Sigmoid colon (tissue), 7 donors: ENCODE measurements around the gene GATA1. TPM values are rescaled to one million over a fixed set of nuclear protein-coding genes. Genes with fewer than 3 reads are reported as not detected.

Experiments used
- DNase-seq: peaks from one replicate; pipeline ENCODE4 v3.0.0-alpha.2; 2019
- H3K27ac ChIP-seq, 4 donors: fragments of 200-600 bp; sonication (generic); one replicate each; pipeline ENCODE4 v1.5.1; 2016 to 2019; ENCODE audit warnings: mild to moderate bottlenecking in 1 of 4
- H3K27me3 ChIP-seq, 3 donors: fragments of 200-600 bp; sonication (generic); one replicate each; pipeline ENCODE4 v1.5.1; 2019; ENCODE audit warnings: mild to moderate bottlenecking in 1 of 3
- H3K36me3 ChIP-seq, 4 donors: fragments of 200-600 bp; sonication (generic); one replicate each; pipeline ENCODE4 v1.5.1; 2016 to 2019
- H3K4me1 ChIP-seq, 4 donors: fragments of 200-600 bp; sonication (generic); one replicate each; pipeline ENCODE4 v1.5.1; 2017 to 2019
- H3K4me3 ChIP-seq, 4 donors: fragments of 200-600 bp; sonication (generic); one replicate each; pipeline ENCODE4 v1.5.1; 2017 to 2019; ENCODE audit warnings: mild to moderate bottlenecking in 2 of 4, moderate library complexity in 1 of 4
- H3K9me3 ChIP-seq, 4 donors: fragments of 200-600 bp in 3 of 4; sonication (generic) in 3 of 4; one replicate each; pipeline versions ENCODE4 v1.5.1 to v1.6.1; 2013 to 2019
- EP300 ChIP-seq, 4 donors: sonication (generic); formaldehyde crosslinking; IDR thresholded peaks; one replicate each; pipeline ENCODE4 v1.6.1; 2017; ENCODE audit warnings: antibody characterized with exemption in 4 of 4
- POLR2A ChIP-seq, 2 donors: fragments of 450-650 bp; IDR thresholded peaks; one replicate each; pipeline ENCODE4 v1.6.1; 2016; ENCODE audit warnings: antibody characterized with exemption in 2 of 2, mild to moderate bottlenecking in 2 of 2, moderate library complexity in 2 of 2
- POLR2AphosphoS5 ChIP-seq, 4 donors: sonication (generic); formaldehyde crosslinking; IDR thresholded peaks; one replicate each; pipeline ENCODE4 v1.6.1; 2017; ENCODE audit warnings: antibody characterized with exemption in 4 of 4
- WGBS, 2 donors: extraction: QIAGEN DNeasy Blood & Tissue Kit; methylation state at CpG; one replicate each; pipeline ENCODE4 v1.1.7; 2013; 5-methylcytosine and 5-hydroxymethylcytosine counted together
- intact Hi-C: fragments of 100-400 bp; cut with DNase I; formaldehyde crosslinking; loops from one replicate; pipeline ENCODE4 v1.15.1; 2023
- polyA plus RNA-seq, 3 donors: library from polyadenylated mRNA; stranded (reverse); fragments of 200-250 nt; gene quantifications; one replicate each; pipeline ENCODE4 v1.2.3, GENCODE V29; 2013
- total RNA-seq, 4 donors: library from RNA; depleted of rRNA; stranded (reverse); fragments of >200 nt; gene quantifications; one replicate each; pipeline ENCODE4 v1.1.0, GENCODE V29; 2016
- TF ChIP-seq, protein P1 (sequence below), 4 experiments: fragments of 450-650 bp in 3 of 4; fragments of 200-600 bp in 1 of 4; IDR thresholded peaks; one replicate each; pipeline ENCODE4 v1.5.1; 2016 to 2019; ENCODE audit warnings: antibody characterized with exemption in 4 of 4, mild to moderate bottlenecking in 3 of 4, moderate library complexity in 2 of 4
- donor health status: healthy with polysubstance abuse.
- donor health status: Bipolar disorder and iron deficiency.
- donor health status: healthy.

The GATA1 gene
- total and polyA plus RNA-seq, 7 donors: not detected

DNA sequence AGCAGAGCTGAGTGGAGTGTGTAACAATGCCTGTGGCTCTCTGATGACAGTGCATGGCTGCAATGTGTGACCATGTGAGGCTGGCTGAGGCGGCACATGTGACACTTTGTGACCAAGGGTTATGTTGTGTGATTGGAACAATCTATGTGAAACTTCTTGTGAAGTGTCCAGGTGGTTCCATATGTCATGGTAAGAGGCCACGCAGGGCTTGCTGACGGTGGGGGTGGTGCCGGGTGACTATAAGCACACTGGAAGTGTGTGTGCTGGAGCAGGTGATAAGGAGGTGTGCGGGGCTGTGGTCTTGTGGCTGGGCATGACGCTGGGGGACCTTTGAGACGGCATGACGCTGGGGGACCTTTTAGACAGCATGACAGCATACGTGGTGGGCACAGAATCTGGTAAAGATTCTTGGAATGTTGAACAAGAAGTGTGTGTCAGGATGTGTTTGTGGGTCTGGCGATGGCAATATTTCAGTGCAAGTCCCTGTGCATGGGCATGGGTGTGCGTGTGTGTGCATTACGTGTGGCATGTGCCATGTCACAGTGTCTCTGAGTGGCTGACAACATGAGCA is 8.0 kb downstream of the GATA1 start:
- Histone ChIP-seq H3K9me3 (no peaks in the 10 kb centered on the region), H3K4me3 (no peak overlapping the region), H3K27ac (no peak overlapping the region), H3K4me1 (no peaks in the 10 kb centered on the region), H3K27me3 (no peaks in the 10 kb centered on the region), H3K36me3 (no peaks in the 10 kb centered on the region)
- WGBS, 2 donors: 90 to 91% methylated on average over 12 of the region's 12 CpGs
- TF ChIP-seq, protein P1, sequence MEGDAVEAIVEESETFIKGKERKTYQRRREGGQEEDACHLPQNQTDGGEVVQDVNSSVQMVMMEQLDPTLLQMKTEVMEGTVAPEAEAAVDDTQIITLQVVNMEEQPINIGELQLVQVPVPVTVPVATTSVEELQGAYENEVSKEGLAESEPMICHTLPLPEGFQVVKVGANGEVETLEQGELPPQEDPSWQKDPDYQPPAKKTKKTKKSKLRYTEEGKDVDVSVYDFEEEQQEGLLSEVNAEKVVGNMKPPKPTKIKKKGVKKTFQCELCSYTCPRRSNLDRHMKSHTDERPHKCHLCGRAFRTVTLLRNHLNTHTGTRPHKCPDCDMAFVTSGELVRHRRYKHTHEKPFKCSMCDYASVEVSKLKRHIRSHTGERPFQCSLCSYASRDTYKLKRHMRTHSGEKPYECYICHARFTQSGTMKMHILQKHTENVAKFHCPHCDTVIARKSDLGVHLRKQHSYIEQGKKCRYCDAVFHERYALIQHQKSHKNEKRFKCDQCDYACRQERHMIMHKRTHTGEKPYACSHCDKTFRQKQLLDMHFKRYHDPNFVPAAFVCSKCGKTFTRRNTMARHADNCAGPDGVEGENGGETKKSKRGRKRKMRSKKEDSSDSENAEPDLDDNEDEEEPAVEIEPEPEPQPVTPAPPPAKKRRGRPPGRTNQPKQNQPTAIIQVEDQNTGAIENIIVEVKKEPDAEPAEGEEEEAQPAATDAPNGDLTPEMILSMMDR (IDR thresholded peaks at IDR 0.05): no peak
- no peak for TF ChIP-seq POLR2A (IDR thresholded peaks at IDR 0.05)
- no peak for TF ChIP-seq POLR2AphosphoS5 (IDR thresholded peaks at IDR 0.05)
- TF ChIP-seq EP300 (IDR thresholded peaks at IDR 0.05): no peak
- DNase-seq: no peak
- intact Hi-C loops: no loop called here

DNA sequence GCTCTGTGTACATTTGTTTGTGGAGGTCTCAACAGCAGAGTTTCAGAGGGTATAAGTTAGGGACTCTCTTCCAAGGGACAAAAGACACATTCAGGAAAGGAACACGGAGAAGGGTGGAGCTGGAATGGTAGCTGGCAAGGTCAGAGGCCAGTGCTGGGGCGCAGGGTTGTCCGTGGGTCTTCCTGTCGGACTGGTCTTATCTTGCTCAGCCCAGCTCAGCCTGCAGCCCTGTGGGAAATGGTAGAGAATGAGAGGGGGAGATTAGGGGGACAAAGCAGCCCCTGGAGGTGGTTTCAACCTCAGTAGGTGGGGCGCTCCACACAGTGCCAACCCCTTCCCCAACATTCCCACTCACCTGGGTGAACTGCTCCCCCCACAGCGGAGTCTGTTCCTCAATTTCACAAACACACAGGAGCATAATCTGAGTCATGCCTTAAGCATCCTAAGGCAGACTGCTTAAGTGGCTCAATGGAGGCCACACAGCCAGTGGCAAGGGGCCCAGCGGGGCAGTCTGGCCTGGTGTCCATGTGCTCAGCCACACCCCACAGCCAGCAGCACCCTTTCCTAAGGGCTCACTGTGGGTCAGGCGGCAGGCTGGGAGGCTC is 8.6 kb downstream of the GATA1 start:
- Histone ChIP-seq H3K27ac (no peak overlapping the region), H3K4me1 (no peaks in the 10 kb centered on the region), H3K9me3 (no peaks in the 10 kb centered on the region), H3K36me3 (no peaks in the 10 kb centered on the region), H3K27me3 (no peaks in the 10 kb centered on the region), H3K4me3 (no peak overlapping the region)
- intact Hi-C loops: no loop called here
- TF ChIP-seq POLR2A (IDR thresholded peaks at IDR 0.05): no peak
- TF ChIP-seq, protein P1 (IDR thresholded peaks at IDR 0.05): no peak
- DNase-seq: no peak
- 67 to 81% methylated on average over 8 of the region's 8 CpGs for WGBS, 2 donors

DNA sequence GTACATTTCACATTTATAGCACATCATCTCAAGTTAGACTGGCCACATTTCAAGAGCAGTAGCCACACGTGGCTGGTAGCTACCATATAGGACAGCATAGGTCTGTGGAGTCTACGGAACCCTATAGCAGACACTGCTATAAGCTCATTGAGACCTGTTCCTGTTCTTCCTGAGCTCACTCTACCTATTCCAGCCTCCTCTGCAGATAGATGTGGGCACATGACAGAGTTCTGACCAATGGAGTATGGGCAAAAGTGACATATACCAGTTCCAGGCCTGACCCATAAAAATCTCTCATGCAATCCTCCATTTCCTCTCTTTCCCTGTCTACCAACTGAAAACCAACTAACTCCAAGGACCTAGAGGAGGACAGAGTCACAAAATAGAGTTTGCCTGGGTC is 11.9 kb downstream of the GATA1 start:
- WGBS, 2 donors: 84 to 90% methylated on average over 2 of the region's 2 CpGs
- no peak overlapping the region for H3K27ac ChIP-seq
- no peaks in the 10 kb centered on the region for H3K36me3 ChIP-seq
- intact Hi-C loops: no loop called here
- no peak for TF ChIP-seq POLR2AphosphoS5 (IDR thresholded peaks at IDR 0.05)
- TF ChIP-seq POLR2A (IDR thresholded peaks at IDR 0.05): no peak
- TF ChIP-seq EP300 (IDR thresholded peaks at IDR 0.05): no peak
- TF ChIP-seq, protein P1 (IDR thresholded peaks at IDR 0.05): no peak
- no peaks in the 10 kb centered on the region for H3K9me3 ChIP-seq
- H3K4me1 ChIP-seq: peaks cover 0 to 8% (median 2%) of the 10 kb centered on the region in 4 donors
- no peak for DNase-seq
- no peak overlapping the region for H3K4me3 ChIP-seq
- no peaks in the 10 kb centered on the region for H3K27me3 ChIP-seq

DNA sequence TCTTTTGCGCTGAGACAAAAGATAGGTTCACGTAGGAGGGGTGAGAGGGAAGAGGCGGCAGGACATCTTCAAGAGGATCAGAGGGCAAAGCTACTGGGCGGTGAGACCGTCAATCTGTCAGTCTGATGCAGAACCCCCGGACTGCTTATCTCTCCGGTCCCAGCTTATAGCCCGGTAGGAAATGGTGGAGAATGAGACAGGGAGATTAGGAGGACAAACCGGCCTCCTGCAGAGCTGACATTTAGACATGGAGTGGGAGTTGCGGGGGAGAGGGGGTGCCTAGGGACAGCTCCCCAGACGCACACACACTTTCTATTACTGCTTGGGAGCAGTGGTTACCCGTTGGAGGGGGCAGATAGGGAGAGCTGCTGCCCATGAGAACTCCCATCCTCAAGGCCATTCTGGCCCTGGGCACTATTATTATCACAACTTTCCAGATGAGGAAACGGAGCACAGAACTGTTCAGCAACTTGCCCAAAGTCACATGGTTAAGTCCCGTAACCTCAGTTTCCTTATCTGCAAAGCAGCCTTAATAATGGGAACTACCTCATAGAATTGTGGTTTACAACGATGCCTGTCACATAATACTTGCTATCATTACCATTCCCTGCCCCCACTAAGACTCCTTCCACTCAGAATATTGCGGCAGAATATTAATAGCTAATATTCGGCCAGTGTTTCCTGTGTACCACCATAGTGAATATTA is 14.3 kb downstream of the GATA1 start:
- Histone ChIP-seq H3K27ac (peak overlapping the region; percentile 86 to 92 (median 87)), H3K4me1 (peaks cover 0 to 8% (median 2%) of the 10 kb centered on the region in 4 donors), H3K36me3 (peaks cover 0 to 5% (median 0%) of the 10 kb centered on the region in 4 donors), H3K27me3 (no peaks in the 10 kb centered on the region), H3K4me3 (peak overlapping the region; percentile 37 to 61 (median 56)), H3K9me3 (no peaks in the 10 kb centered on the region)
- TF ChIP-seq, protein P1 (IDR thresholded peaks at IDR 0.05): no peak
- no peak for TF ChIP-seq EP300 (IDR thresholded peaks at IDR 0.05)
- TF ChIP-seq POLR2A (IDR thresholded peaks at IDR 0.05): no peak
- TF ChIP-seq POLR2AphosphoS5 (IDR thresholded peaks at IDR 0.05): no peak
- 31 to 42% methylated on average over 17 of the region's 17 CpGs for WGBS, 2 donors
- no peak for DNase-seq
- intact Hi-C loops: loop anchor here (1.0 to 10.0 kb wide), 4 partner anchors 63 to 157 kb away; partner anchors contain the start of genes OTUD5 and SUV39H1
